ENCODE measurements around the gene CORO2B.

DNA sequence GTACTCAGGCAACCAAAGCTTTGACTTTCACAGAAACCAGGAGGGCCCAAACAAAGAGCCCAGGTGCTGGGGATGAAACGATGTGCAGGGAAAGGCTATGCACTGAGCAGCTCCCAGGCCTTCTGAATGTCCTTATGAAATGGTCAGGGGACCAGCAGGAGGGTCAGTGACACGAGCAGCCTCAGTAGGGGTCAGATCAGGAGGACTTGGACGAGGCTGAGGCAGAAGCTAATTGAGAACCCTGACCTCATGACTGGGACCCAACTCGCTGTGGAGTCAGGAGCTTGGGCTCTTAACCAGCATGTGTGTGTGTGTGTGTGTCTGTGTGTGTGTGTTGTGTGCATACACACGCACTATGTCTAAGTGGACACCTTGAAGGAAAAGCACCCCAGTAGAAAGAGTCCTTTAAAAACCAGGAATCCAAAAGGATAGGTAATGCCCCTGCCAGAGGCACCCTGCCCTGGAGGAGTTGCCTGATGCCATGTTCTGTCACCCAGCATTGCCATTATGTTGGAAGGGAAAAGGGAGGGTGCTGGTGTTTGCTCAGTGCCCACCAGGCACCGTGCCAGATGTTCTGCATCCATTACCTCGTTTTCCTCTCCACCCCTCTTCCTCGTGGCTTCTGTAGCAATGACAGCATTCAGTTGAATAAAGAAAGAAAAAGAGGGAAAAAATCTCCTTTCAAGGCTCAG is 50.9 kb downstream of the CORO2B start:
- TF ChIP-seq EZH2 (IDR thresholded peaks at IDR 0.05) (no peak), POLR2AphosphoS5 (IDR thresholded peaks at IDR 0.05; ENCODE audit: borderline replicate concordance, low read depth, low read length) (no peak), FOXP2 (optimal IDR thresholded peaks at IDR 0.05; ENCODE audit: control extremely low read depth, extremely low read length, insufficient read depth) (no peak)

Measured in SK-N-MC (cell line).